Adipocyte (in vitro differentiated cells): ENCODE results near the gene KCNQ1.

Source experiments
- DNase-seq: peaks from one replicate; pipeline ENCODE4 v3.0.0-alpha.2; 2015; ENCODE audit warnings: low read depth
- H3K27me3 ChIP-seq: replicated peaks from 2 replicates; pipeline ENCODE4 v1.7.0; 2013; ENCODE audit warnings: mild to moderate bottlenecking, low read length, moderate library complexity; ENCODE audit not compliant: control insufficient read depth, insufficient read depth
- H3K36me3 ChIP-seq: 2 replicates; pipeline ENCODE4 v1.7.0; 2013; ENCODE audit warnings: low read length, mild to moderate bottlenecking, moderate library complexity; ENCODE audit not compliant: control insufficient read depth, insufficient read depth, severe bottlenecking
- H3K4me1 ChIP-seq: 2 replicates; pipeline ENCODE4 v1.7.0; 2013; ENCODE audit warnings: mild to moderate bottlenecking, low read length, moderate library complexity; ENCODE audit not compliant: control insufficient read depth, insufficient read depth
- H3K4me3 ChIP-seq: 2 replicates; pipeline ENCODE4 v1.7.0; 2013; ENCODE audit warnings: mild to moderate bottlenecking, low read length, moderate library complexity
- H3K9ac ChIP-seq: 2 replicates; pipeline ENCODE4 v1.7.0; 2013; ENCODE audit warnings: mild to moderate bottlenecking, low read length, moderate library complexity
- H3K9me3 ChIP-seq: 2 replicates; pipeline ENCODE4 v1.7.0; 2013; ENCODE audit warnings: mild to moderate bottlenecking, low read length, moderate library complexity; ENCODE audit not compliant: control insufficient read depth

The KCNQ1 gene

DNA sequence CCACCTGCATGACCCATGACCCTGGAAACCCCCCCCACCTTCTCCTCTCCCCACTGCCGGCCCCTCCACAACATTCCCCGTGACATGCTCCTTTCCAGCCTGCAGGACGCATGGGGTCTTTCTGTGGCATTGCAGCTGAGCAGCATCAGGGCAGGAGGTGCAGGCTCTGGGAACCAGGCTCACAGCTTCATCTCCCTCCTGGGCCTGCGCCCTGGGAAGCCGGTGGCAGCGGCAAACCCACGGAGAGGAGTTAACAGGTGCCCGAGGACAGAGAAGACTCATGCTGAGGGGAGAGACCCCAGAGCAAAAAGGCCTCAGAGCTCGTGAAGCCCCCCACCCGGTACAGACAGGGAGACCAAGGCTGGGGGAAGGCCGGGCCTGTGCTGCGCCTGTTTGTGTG, 408.6 kb downstream of the KCNQ1 start:
- Histone ChIP-seq H3K9ac (no peak overlapping the region), H3K4me3 (no peak overlapping the region), H3K27me3 (peaks cover 22% of the 10 kb centered on the region), H3K4me1 (no peaks in the 10 kb centered on the region), H3K36me3 (no peaks in the 10 kb centered on the region), H3K9me3 (peaks cover 3% of the 10 kb centered on the region)
- DNase-seq = no peak

DNA sequence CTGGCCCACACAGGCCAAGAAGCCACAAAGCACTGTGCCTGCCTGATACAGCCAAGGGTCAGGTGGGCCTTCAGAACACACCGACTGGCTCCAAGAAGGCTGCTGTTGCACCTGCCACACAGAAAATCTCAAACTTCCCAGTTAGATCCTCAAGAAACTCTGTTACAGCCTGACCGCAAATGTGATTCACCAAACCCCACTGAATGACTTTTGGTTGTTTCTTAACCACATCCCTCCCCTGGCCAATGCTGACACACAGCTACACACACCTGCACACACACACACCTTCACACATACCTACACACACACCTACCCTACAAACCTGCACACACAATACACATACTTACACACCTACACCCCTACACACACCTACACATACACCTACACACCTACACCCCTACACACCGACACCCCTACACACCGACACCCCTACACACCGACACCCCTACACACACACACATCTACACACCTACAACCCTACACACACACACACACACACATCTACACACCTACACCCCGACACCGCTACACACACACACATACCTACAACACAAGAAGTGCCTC, 409.3 kb downstream of the KCNQ1 start:
- Histone ChIP-seq H3K4me3 (no peak overlapping the region), H3K27me3 (peaks cover 16% of the 10 kb centered on the region), H3K36me3 (no peaks in the 10 kb centered on the region), H3K9ac (no peak overlapping the region), H3K9me3 (peaks cover 3% of the 10 kb centered on the region), H3K4me1 (no peaks in the 10 kb centered on the region)
- no peak for DNase-seq

DNA sequence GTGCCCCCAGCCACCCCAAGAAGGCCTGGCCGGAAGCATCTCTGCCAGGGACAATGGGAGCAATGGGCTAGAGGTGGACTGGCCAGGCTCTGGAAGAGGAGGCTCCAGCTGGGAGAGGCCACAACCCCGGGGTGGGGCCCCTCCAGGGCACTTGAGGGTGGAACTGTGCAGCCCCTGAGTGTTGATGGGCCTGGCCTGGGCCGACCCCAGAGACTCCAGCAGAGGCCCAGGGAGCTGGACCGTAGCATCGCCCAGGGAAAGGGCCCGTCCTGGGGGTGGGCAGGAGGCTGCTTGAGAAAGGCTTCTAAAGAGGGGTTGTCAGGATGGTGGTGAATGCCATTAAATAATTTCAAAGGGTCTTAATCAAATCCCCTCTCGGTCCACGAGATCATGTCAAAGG, 410.4 kb downstream of the KCNQ1 start:
- Histone ChIP-seq H3K4me3 (no peak overlapping the region), H3K9ac (no peak overlapping the region), H3K9me3 (peaks cover 3% of the 10 kb centered on the region), H3K27me3 (peaks cover 16% of the 10 kb centered on the region), H3K4me1 (no peaks in the 10 kb centered on the region), H3K36me3 (no peaks in the 10 kb centered on the region)
- DNase-seq = no peak

DNA sequence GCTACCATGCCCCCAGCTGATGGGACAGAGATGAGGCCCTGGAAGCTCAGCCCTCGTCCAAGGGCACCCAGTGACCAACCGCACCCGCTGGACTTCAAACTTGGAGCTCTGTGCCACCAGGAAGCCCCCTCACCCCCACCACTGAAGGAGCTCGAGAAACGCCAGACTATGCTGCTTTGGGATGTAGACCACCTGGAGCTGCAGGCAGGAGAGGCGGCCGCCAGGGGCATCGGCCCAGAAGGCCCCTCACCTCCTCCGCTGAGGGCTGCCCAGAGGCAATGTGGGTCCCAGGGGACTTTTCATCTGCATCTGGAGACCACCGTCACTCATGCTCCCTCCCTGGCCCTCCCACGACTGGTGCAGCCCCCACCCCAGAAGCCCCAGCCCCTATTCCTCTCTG, 412.5 kb downstream of the KCNQ1 start:
- peaks cover 7% of the 10 kb centered on the region for H3K4me1 ChIP-seq
- peaks cover 3% of the 10 kb centered on the region for H3K9me3 ChIP-seq
- no peak overlapping the region for H3K4me3 ChIP-seq
- no peaks in the 10 kb centered on the region for H3K36me3 ChIP-seq
- H3K27me3 ChIP-seq = peaks cover 8% of the 10 kb centered on the region
- no peak for DNase-seq
- no peak overlapping the region for H3K9ac ChIP-seq

DNA sequence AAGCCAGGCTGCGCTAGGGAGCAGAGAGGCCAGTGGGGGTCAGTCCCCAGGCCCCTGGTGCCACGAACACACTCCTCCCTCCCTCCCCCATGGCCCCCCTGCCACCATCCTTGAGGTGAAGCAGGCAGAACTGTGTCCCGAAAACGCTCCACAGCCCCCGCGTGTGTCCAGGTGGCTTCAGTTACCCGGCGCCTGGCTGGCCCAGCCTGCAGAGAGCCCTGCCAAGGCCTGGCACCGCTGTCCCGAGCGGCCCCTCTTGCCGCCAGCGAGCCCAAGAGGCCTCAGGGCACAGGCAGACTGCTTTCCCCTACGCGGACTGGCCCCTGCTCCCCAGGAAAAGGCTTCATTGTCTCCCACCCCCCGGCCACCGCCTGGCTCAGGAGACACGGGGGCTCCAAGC, 413.1 kb downstream of the KCNQ1 start:
- H3K4me1 ChIP-seq = peaks cover 7% of the 10 kb centered on the region
- peaks cover 6% of the 10 kb centered on the region for H3K27me3 ChIP-seq
- no peak overlapping the region for H3K9ac ChIP-seq
- H3K4me3 ChIP-seq = no peak overlapping the region
- H3K9me3 ChIP-seq = peaks cover 3% of the 10 kb centered on the region
- no peak for DNase-seq
- H3K36me3 ChIP-seq = no peaks in the 10 kb centered on the region

DNA sequence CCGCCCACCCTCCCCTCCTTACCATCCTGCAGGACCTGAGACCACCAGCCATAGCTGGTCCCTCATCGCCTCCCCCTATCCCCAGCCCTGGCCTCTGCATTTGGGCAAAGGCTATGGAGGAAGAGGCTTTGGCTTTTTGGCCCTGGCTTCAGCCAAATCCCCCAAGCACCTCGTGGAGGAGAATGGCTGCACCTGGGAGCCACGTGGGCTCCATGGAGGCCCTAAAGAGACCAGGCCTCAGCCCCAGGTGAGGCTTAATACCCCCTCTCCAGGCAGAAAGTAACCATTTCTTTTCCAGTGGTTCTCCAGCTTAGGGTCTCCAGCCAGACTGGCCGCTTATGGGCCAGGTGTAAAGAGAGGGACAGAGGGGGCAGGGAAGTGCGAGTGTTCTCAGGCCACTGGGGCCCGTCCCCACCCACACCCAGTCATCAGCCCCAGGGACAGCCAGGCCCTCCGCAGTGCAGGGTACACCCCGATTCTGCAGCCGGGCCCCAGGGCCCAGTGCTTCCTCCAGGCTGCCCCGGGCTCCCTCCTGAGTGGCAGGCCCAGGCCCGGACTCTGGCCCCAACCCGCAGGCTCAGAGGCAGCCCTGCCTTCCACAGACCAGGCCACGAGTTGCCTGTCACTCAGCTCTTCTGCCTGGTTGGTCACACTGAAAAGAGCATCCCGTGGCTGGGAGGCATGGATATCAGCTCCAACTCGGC, 414.3 kb downstream of the KCNQ1 start:
- Histone ChIP-seq H3K4me1 (peaks cover 7% of the 10 kb centered on the region), H3K4me3 (no peak overlapping the region), H3K9ac (no peak overlapping the region), H3K9me3 (no peaks in the 10 kb centered on the region), H3K36me3 (no peaks in the 10 kb centered on the region), H3K27me3 (peaks cover 6% of the 10 kb centered on the region)
- DNase-seq = no peak

DNA sequence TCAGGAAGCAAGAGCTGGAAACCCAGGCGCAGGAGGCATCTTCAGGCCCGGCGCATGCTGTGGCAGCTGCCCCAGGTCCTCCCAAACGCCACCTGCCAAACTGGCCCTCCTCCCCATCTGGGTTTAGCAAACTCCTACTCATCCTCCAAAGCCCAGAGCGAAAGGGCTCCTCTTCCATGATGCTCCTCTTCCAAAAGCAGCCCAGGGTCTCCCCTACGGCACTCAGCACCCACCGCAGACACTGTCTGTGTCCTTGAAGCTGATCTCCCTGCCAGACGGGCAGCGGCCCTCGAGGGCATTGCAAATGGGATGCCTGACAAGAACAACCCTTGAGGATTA, 414.9 kb downstream of the KCNQ1 start:
- H3K36me3 ChIP-seq = no peaks in the 10 kb centered on the region
- H3K4me1 ChIP-seq = peaks cover 7% of the 10 kb centered on the region
- peaks cover 2% of the 10 kb centered on the region for H3K27me3 ChIP-seq
- H3K9me3 ChIP-seq = no peaks in the 10 kb centered on the region
- DNase-seq = no peak
- H3K9ac ChIP-seq = no peak overlapping the region
- H3K4me3 ChIP-seq = no peak overlapping the region

DNA sequence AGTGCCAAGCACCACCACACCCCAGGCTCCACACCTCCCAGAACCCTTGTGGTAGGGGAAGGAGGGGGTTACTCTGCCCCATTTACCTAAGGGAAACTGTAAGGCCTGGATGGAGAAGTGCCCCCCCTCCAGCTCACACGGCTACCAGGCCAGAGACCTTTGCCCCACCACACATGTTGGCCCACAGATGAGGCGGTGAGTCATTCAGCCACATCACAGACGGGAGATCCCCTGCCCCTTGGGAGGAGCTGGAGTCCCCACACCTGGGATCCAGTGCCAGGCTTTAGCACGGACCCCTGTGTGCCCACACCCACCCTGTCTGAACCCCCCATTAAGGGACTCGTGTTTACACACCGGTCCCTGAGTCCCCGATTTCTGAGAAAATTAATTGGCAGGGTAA, 415.8 kb downstream of the KCNQ1 start:
- Histone ChIP-seq H3K4me3 (no peak overlapping the region), H3K4me1 (peaks cover 7% of the 10 kb centered on the region), H3K9ac (no peak overlapping the region), H3K36me3 (no peaks in the 10 kb centered on the region), H3K9me3 (no peaks in the 10 kb centered on the region), H3K27me3 (no peaks in the 10 kb centered on the region)
- peak; percentile 18 for DNase-seq

DNA sequence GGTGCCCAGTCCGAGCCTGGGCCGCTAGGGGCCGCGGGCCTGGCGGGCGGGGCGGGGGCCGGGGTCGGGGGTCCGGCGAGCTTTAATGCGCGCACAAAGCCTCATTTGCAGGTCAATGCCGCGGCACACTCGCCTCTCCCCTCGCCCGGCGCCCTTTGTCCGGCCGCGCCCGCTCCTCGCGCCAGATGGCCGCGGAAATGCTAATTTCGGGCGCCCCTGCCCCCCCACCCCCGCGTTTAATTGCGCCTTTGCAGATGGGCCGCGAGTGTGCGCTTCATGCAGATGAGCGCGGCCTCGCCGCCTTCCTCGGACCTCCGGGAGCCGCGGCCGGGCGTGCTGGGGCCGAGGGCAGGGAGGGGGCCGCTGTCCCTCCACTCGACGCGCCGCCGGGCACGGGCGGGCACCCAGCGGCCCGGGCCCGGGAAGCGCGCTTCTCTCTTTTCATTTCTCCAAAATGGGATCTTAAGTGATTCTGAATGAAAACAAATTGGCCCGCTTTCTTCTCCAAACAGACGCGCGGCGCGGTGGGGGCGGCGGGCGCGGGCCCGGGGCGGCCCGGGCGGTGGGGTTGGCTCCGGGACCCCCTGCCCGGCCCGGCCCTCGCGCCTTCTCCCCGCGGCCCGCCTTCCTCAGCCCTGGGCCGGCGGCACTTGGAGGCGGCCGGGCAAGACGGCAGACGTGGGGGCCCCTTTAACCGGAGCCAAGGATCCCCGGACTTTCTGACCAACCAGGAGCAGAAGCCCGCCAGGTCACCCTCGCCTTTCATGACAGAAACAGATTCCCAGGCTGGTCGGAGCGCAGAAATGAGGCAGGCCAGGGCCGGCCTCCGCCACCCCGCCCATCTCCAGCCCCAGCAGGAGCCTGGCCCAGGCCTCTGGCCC, 417.8 kb downstream of the KCNQ1 start:
- peaks cover 7% of the 10 kb centered on the region for H3K4me1 ChIP-seq
- H3K4me3 ChIP-seq = no peak overlapping the region
- H3K9ac ChIP-seq = no peak overlapping the region
- peaks cover 6% of the 10 kb centered on the region for H3K27me3 ChIP-seq
- peaks cover 8% of the 10 kb centered on the region for H3K9me3 ChIP-seq
- DNase-seq = no peak
- no peaks in the 10 kb centered on the region for H3K36me3 ChIP-seq

DNA sequence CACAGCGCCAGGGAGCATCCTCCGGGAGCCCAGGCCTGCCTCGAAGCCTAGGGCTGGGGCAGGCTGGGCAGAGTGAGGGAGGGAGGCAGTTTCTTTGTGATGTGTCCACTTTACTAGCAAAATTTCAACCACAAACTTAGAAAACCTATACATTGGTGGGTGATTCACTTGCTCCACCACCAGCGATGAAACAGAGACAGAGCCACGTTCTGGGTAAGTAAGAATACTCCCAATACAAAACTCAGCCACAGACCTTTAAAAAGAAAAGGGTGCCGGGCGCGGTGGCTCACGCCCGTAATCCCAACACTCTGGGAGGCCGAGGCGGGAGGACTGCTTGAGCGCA, 418.4 kb downstream of the KCNQ1 start:
- H3K9me3 ChIP-seq = peaks cover 8% of the 10 kb centered on the region
- no peak overlapping the region for H3K4me3 ChIP-seq
- H3K36me3 ChIP-seq = no peaks in the 10 kb centered on the region
- DNase-seq = no peak
- H3K27me3 ChIP-seq = peaks cover 11% of the 10 kb centered on the region
- no peak overlapping the region for H3K9ac ChIP-seq
- peaks cover 7% of the 10 kb centered on the region for H3K4me1 ChIP-seq

DNA sequence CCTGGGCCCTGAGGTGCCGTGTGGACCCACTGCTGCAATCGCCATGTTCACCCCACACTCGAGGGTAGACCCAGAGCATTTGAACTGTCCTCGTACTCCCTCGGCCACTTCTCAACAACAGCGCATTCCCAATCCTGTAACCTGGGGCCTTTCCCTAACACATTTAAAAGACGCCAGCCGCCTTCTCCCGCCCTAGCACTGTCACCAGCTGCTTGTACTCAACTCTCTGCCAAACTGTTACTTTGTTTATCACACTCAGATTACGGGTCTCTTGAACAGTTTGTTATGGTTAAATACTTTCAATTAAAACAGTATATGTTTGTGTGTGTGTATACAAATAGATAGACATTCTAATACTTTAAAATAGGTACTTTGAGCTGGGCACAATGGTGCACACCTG, 420.1 kb downstream of the KCNQ1 start:
- Histone ChIP-seq H3K9me3 (peaks cover 8% of the 10 kb centered on the region), H3K27me3 (peaks cover 23% of the 10 kb centered on the region), H3K4me1 (peaks cover 10% of the 10 kb centered on the region), H3K4me3 (no peak overlapping the region), H3K36me3 (no peaks in the 10 kb centered on the region), H3K9ac (no peak overlapping the region)
- DNase-seq = no peak
